H1 (cell line): ENCODE data around the gene PXN. TPM values are rescaled to one million over a fixed set of nuclear protein-coding genes. Genes with fewer than 3 reads are reported as not detected.

ENCODE experiments used
- CTCF ChIA-PET: fragments of 300-600 bp; sonication (Branson Sonifier 250); formaldehyde crosslinking; loops from one replicate; lab custom pipeline; 2021; ENCODE audit not compliant: partially characterized antibody; lab: Charles Lee
- POLR2A ChIA-PET: fragments of 300-600 bp; sonication (Branson Sonifier 250); formaldehyde crosslinking; loops from one replicate; lab custom pipeline; 2021; ENCODE audit warnings: inconsistent platforms; ENCODE audit not compliant: partially characterized antibody; lab: Charles Lee
- DNase-seq, 2 experiments: peaks; one replicate each; pipeline versions ENCODE4 v3.0.0 to v3.0.0-alpha.2; 2010 to 2022; ENCODE audit warnings: low spot score in 2 of 2, low read depth in 1 of 2, mixed read lengths in 1 of 2
- FAIRE-seq: peaks from 2 replicates; lab custom pipeline; 2011; peaks lifted over from hg19 to GRCh38; lab: Jason Lieb, UNC
- H2AFZ ChIP-seq: 2 replicates; pipeline ENCODE4 v1.8.1; 2012; ENCODE audit warnings: low read length, inconsistent platforms
- H2AK5ac ChIP-seq: 2 replicates; pipeline ENCODE4 v1.6.1; 2013; ENCODE audit warnings: low read depth, low read length
- H2BK120ac ChIP-seq: replicated peaks from 2 replicates; pipeline ENCODE3; 2013; ENCODE audit warnings: low read depth, low read length, inconsistent platforms
- H2BK12ac ChIP-seq: 2 replicates; pipeline ENCODE4 v1.6.1; 2013; ENCODE audit warnings: low read depth, low read length
- H2BK15ac ChIP-seq: 2 replicates; pipeline ENCODE4 v1.6.1; 2013; ENCODE audit warnings: low read length
- H2BK20ac ChIP-seq: 2 replicates; pipeline ENCODE4 v1.6.1; 2013; ENCODE audit warnings: low read length
- H2BK5ac ChIP-seq: 2 replicates; pipeline ENCODE4 v1.6.1; 2013; ENCODE audit warnings: low read depth, low read length
- H3K14ac ChIP-seq: 2 replicates; pipeline ENCODE4 v1.6.1; 2013; ENCODE audit warnings: inconsistent platforms; ENCODE audit not compliant: insufficient read length
- H3K18ac ChIP-seq: 2 replicates; pipeline ENCODE4 v1.6.1; 2013; ENCODE audit warnings: low read length; ENCODE audit errors: extremely low read depth
- H3K23ac ChIP-seq: 2 replicates; pipeline ENCODE4 v1.6.1; 2013; ENCODE audit warnings: inconsistent platforms; ENCODE audit not compliant: insufficient read length
- H3K23me2 ChIP-seq: 2 replicates; pipeline ENCODE4 v1.6.1; 2013; ENCODE audit warnings: low read depth, low read length
- H3K27ac ChIP-seq: 2 replicates; pipeline ENCODE4 v1.6.1; 2011; ENCODE audit warnings: low read depth, low read length, inconsistent platforms
- H3K27me3 ChIP-seq, 4 experiments: replicated peaks in 1 of 4; 1 replicate in 1 of 4; 2 replicates in 3 of 4; pipeline versions ENCODE4 v1.6.1 to v1.8.1; 2011 to 2013; ENCODE audit warnings: low read length in 3 of 4, mild to moderate bottlenecking in 3 of 4, inconsistent platforms in 2 of 4, mixed read lengths in 2 of 4, moderate library complexity in 1 of 4; ENCODE audit not compliant: control insufficient read depth in 3 of 4, insufficient read depth in 3 of 4; ENCODE audit errors: extremely low read depth in 1 of 4
- H3K36me3 ChIP-seq, 4 experiments: 2 replicates each; pipeline versions ENCODE4 v1.6.1 to v1.8.1; 2011 to 2013; ENCODE audit warnings: mild to moderate bottlenecking in 4 of 4, low read length in 3 of 4, moderate library complexity in 2 of 4, control low read depth in 1 of 4, inconsistent platforms in 1 of 4; ENCODE audit not compliant: insufficient read depth in 4 of 4, control insufficient read depth in 2 of 4
- H3K4ac ChIP-seq: replicated peaks from 2 replicates; pipeline ENCODE3; 2013; ENCODE audit warnings: low read length, low read depth, mixed read lengths, inconsistent platforms; ENCODE audit not compliant: insufficient read length
- H3K4me1 ChIP-seq, 4 experiments: replicated peaks in 1 of 4; 1 replicate in 1 of 4; 2 replicates in 3 of 4; pipeline versions ENCODE4 v1.6.1 to v1.8.1; 2011 to 2013; ENCODE audit warnings: low read length in 3 of 4, inconsistent platforms in 2 of 4, mixed read lengths in 1 of 4; ENCODE audit not compliant: insufficient read depth in 4 of 4, control insufficient read depth in 3 of 4
- H3K4me2 ChIP-seq, 2 experiments: 2 replicates each; pipeline versions ENCODE4 v1.6.1 to v1.8.1; 2011 to 2013; ENCODE audit warnings: low read depth in 2 of 2, low read length in 2 of 2, control low read depth in 1 of 2, inconsistent platforms in 1 of 2, mild to moderate bottlenecking in 1 of 2; ENCODE audit not compliant: insufficient read depth in 1 of 2
- H3K4me3 ChIP-seq, 4 experiments: fragments of 200-600, 300-600 bp in 1 of 4; sonication (generic), shearing (Covaris generic), sonication (Bioruptor Twin) in 1 of 4; 2 replicates each; pipeline versions ENCODE4 v1.5.1 to v1.8.1; 2011 to 2016; ENCODE audit warnings: low read length in 4 of 4, low read depth in 3 of 4, control low read depth in 2 of 4, inconsistent platforms in 2 of 4, mild to moderate bottlenecking in 2 of 4, mixed read lengths in 1 of 4, moderate library complexity in 1 of 4; ENCODE audit not compliant: insufficient read depth in 2 of 4; ENCODE audit errors: extremely low read depth in 1 of 4
- H3K56ac ChIP-seq: replicated peaks from 2 replicates; pipeline ENCODE3; 2013; ENCODE audit warnings: low read depth, mild to moderate bottlenecking, mixed read lengths, low read length, inconsistent platforms; ENCODE audit not compliant: insufficient read length
- H3K79me1 ChIP-seq: 2 replicates; pipeline ENCODE4 v1.6.1; 2013; ENCODE audit warnings: low read depth, low read length, control low read depth
- H3K79me2 ChIP-seq, 2 experiments: 2 replicates each; pipeline versions ENCODE4 v1.6.1 to v1.8.1; 2012 to 2013; ENCODE audit warnings: low read length in 2 of 2, mild to moderate bottlenecking in 2 of 2, inconsistent platforms in 1 of 2; ENCODE audit not compliant: insufficient read depth in 2 of 2, control insufficient read depth in 1 of 2
- H3K9ac ChIP-seq, 4 experiments: replicated peaks in 1 of 4; 1 replicate in 1 of 4; 2 replicates in 3 of 4; pipeline versions ENCODE4 v1.6.1 to v1.8.1; 2011 to 2013; ENCODE audit warnings: low read depth in 3 of 4, low read length in 3 of 4, control low read depth in 2 of 4, mild to moderate bottlenecking in 2 of 4, moderate library complexity in 2 of 4, inconsistent platforms in 1 of 4; ENCODE audit errors: extremely low read depth in 1 of 4
- H3K9me3 ChIP-seq, 2 experiments: 2 replicates each; pipeline versions ENCODE4 v1.6.1 to v1.8.1; 2012 to 2013; ENCODE audit warnings: mild to moderate bottlenecking in 2 of 2, moderate library complexity in 2 of 2, control low read depth in 1 of 2, inconsistent platforms in 1 of 2, low read depth in 1 of 2, low read length in 1 of 2, mixed read lengths in 1 of 2; ENCODE audit not compliant: insufficient read depth in 2 of 2
- H4K20me1 ChIP-seq, 2 experiments: replicated peaks in 1 of 2; 2 replicates each; pipeline versions ENCODE3 to v1.8.1; 2011 to 2013; ENCODE audit warnings: inconsistent platforms in 2 of 2, low read length in 2 of 2, mild to moderate bottlenecking in 1 of 2; ENCODE audit not compliant: insufficient read depth in 2 of 2, control insufficient read depth in 1 of 2
- H4K5ac ChIP-seq: 2 replicates; pipeline ENCODE4 v1.6.1; 2013; ENCODE audit warnings: low read length, low read depth, mixed read lengths, inconsistent platforms; ENCODE audit not compliant: insufficient read length
- H4K8ac ChIP-seq: 2 replicates; pipeline ENCODE4 v1.8.0; 2013; ENCODE audit warnings: mild to moderate bottlenecking, moderate library complexity, low read length, inconsistent platforms; ENCODE audit not compliant: insufficient read depth; ENCODE audit errors: extremely low read depth
- H4K91ac ChIP-seq: replicated peaks from 2 replicates; pipeline ENCODE3; 2013; ENCODE audit warnings: low read length, mixed read lengths, inconsistent platforms; ENCODE audit not compliant: insufficient read length
- POLR2A ChIP-seq, 2 experiments: IDR thresholded peaks; 1 replicate in 1 of 2; 2 replicates in 1 of 2; pipeline ENCODE4 v1.6.1; 2011; ENCODE audit warnings: low read depth in 2 of 2, low read length in 2 of 2, mild to moderate bottlenecking in 2 of 2; ENCODE audit errors: control extremely low read depth in 1 of 2
- POU5F1 ChIP-seq: IDR thresholded peaks from 2 replicates; pipeline ENCODE4 v1.6.1; 2011; ENCODE audit warnings: low read depth, mild to moderate bottlenecking, low read length, moderate library complexity
- RNF2 ChIP-seq: fragments of 200-900, 300-1000 bp; sonication (generic); IDR thresholded peaks from 2 replicates; pipeline ENCODE4 v1.7.1; 2016; ENCODE audit warnings: borderline replicate concordance, low read depth, mild to moderate bottlenecking, antibody characterized with exemption, low read length; ENCODE audit not compliant: poor library complexity, severe bottlenecking; ENCODE audit errors: missing control alignments
- WGBS, 2 experiments: shearing (Covaris generic) in 1 of 2; methylation state at CpG; one replicate each; pipeline versions ENCODE4 v1.1.6 to v1.1.7; 2013 to 2015; ENCODE audit warnings: low lambda C conversion rate in 2 of 2, mixed read lengths in 2 of 2, inconsistent platforms in 1 of 2, low coverage in 1 of 2, missing lambda C conversion rate in 1 of 2; ENCODE audit not compliant: insufficient replicate concordance in 2 of 2, insufficient coverage in 1 of 2, insufficient read length in 1 of 2; ENCODE audit errors: extremely low coverage in 1 of 2, missing lambda C conversion rate in 1 of 2; 5-methylcytosine and 5-hydroxymethylcytosine counted together
- polyA plus RNA-seq, 7 experiments: library from polyadenylated mRNA; depleted of rRNA in 3 of 7; stranded (reverse) in 5 of 7; unstranded in 2 of 7; fragments of >200 nt in 5 of 7; fragments of 200-250 nt in 2 of 7; gene quantifications; 1 replicate in 5 of 7; 2 replicates in 1 of 7; 4 replicates in 1 of 7; pipeline versions ENCODE4 v1.2.1 to v1.2.3, GENCODE V29; 2011 to 2013; ENCODE audit warnings: missing spikeins in 2 of 7, mixed read lengths in 2 of 7
- total RNA-seq: library from RNA; stranded (reverse); fragmentation: NEBNext Ultra II Directional; extraction: Animal tissue kit (Norgen Biotek cat#: 25700); gene quantifications from 2 replicates; pipeline ENCODE4 v1.2.1, GENCODE V29; 2021

Gene PXN
- total and polyA plus RNA-seq, 2 of the 8 experiments (the other 6 are each of a cell fraction or from before 2014, with no cell fraction given): 51.0 to 105 TPM

- no peak overlapping the region for H2AFZ ChIP-seq
- POLR2A ChIA-PET: interaction anchor here (0.7 to 88.3 kb wide), 29 partner anchors 8 to 272 kb away, joined by 3 to 4270 read pairs (median 4); partner anchors contain the start of genes PXN, RAB35, RNU4-1 and RNU4-2
- H3K4me3 ChIP-seq: no peak overlapping the region
- WGBS, 2 experiments: 85% methylated on average over 1 of the region's 1 CpG; no CpG with 5 or more reads in 1 of the 2 experiments
- peaks cover 8% of the 10 kb centered on the region for H3K79me1 ChIP-seq
- H3K23ac ChIP-seq: no peak overlapping the region
- FAIRE-seq: no peak
- no peak overlapping the region for H3K56ac ChIP-seq
- no peak overlapping the region for H4K91ac ChIP-seq
- no peak overlapping the region for H2BK12ac ChIP-seq
- H3K14ac ChIP-seq: no peak overlapping the region
- CTCF ChIA-PET: interaction anchor here (1.0 to 1.3 kb wide), 5 partner anchors 8 to 72 kb away, joined by 3 to 4 read pairs (median 3); no protein-coding TSS in a partner anchor
- no peak overlapping the region for H2BK15ac ChIP-seq
- peaks cover 23 to 50% (median 39%) of the 10 kb centered on the region in 4 experiments for H3K36me3 ChIP-seq
- H2BK20ac ChIP-seq: no peak overlapping the region
- H3K27ac ChIP-seq: no peak overlapping the region
- no peaks in the 10 kb centered on the region for H3K27me3 ChIP-seq
- peaks cover 22% of the 10 kb centered on the region for H3K23me2 ChIP-seq
- peaks cover 10 to 18% of the 10 kb centered on the region in 2 experiments for H4K20me1 ChIP-seq
- H3K9ac ChIP-seq: no peak overlapping the region
- no peak overlapping the region for H4K8ac ChIP-seq
- TF ChIP-seq RNF2: no peak
- TF ChIP-seq POLR2A (IDR thresholded peaks at IDR 0.05; ENCODE audit: control extremely low read depth in 1 of 2, low read depth in 2 of 2, low read length in 2 of 2): peak in 1 of 2 experiments; percentile 46; a peak in 1 of 3 replicates
- TF ChIP-seq POU5F1: no peak
- no peak overlapping the region; a peak in 1 of 4 replicates for H3K4me2 ChIP-seq
- H3K4me1 ChIP-seq: peaks cover 0 to 3% (median under 1%) of the 10 kb centered on the region in 4 experiments; a peak in 5 of 7 replicates
- peaks cover 24 to 64% of the 10 kb centered on the region in 2 experiments for H3K79me2 ChIP-seq
- no peak overlapping the region for H3K4ac ChIP-seq
- DNase-seq: no peak
- H2BK120ac ChIP-seq: no peak overlapping the region
- H4K5ac ChIP-seq: no peak overlapping the region
- no peaks in the 10 kb centered on the region for H3K9me3 ChIP-seq
- no peak overlapping the region for H2AK5ac ChIP-seq
- H2BK5ac ChIP-seq: no peak overlapping the region
- H3K18ac ChIP-seq: no peak overlapping the region
These were observed 69.2 kb downstream of the PXN start for GRCh38 chr12:120196363-120196762.
